NOMO-1 treated with dmso at 0.1 percent for 144 hours (cell line): ENCODE data around the gene GMPPB.
"Not testable (repeated sequence)": the region's sequence is repeated elsewhere in the genome, so short reads cannot be mapped to it uniquely, and the experiment has no call there.

Source experiments
- DNase-seq: peaks from one replicate; lab custom pipeline; 2025; ENCODE audit not compliant: unreplicated experiment; lab: John Stamatoyannopoulos, UW

GMPPB gene

DNA sequence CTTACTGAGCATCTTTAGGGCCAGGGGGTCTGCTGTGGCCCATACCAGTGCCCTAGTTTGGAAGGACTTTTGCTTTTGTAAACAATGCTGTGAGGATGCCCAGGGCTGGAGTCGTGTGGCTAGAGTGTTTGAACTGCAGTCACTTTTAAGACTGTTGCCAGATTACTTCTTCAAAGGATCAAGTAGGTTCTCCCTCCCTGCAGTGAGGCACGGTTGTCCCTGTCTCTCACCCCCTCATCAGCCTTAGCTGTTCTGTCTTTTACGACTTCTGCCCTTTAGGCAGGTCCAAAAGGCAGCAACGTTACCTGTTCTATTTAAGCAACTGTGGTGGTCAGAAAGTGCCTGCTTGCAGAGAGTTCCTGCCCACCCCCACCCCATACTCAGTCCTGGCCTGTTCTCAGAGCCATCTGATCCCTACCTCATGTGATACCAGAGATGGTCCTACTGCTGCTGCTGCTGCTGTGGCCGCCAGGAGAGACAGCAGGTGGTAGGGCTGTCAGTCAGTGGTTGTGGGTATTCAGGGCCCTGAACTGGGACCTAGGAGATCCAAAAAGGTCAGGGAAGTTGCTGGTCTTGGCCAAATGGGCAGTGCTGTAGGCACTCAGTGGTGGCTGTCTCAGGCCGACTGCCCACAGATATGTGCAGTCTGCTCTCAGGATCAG lies 29.2 kb downstream of the GMPPB start:
- DNase-seq: not testable (repeated sequence)

DNA sequence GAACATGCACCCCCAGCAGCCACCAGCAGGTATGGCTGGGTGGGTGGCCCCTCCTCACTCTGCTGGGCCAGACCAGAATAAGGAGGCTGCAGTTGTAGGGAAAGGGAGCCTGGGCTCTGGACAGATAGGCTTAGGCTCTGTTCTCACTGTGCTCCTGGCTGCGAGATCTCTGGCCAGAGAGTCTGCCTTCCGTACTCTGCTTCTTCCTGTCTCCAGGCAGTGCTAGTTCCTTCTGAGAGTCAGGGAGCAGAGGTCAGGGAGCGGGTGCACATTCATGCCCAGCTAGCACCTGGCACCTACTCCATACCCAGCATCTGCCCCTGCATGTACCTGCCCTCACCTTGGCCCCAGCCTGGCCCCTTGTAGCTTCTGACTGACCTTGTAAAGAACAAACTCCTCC lies 32.3 kb downstream of the GMPPB start:
- not testable (repeated sequence) for DNase-seq

GRCh38 chr3:49690856-49691255 lies 32.9 kb downstream of the GMPPB start:
- not testable (repeated sequence) for DNase-seq

DNA sequence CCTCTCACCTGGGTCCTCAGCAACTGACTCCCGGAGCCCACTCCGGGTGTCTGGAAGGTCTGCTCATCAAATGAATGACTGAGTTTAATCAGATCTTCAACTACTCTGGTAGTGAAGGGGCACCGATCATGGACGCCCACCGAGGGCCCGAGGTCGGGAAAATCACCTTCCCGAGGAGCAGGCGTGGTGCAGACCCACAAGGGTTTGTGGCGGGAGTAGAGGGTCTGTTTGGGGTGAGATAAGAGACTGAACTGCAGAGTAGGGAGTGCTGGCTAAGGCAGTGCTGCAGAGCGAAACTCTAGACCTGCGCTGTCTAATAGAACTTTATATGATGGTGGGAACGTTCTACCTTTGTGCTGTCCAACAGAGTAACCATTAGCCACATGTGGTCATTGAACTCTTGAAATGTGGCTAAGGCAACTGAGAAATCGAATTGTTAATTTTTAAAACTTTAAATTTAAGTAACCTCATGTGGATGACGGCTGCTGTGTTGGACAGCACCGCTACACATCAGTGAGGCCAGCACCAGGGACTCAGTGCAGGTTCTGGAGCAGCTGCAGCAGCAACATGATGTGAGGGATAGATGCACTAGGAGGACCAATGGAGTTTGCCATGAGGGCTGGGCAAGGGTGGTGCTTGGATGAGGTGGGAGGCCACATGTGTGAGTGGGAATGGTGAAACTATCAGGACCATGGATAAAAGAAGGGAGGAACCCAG lies 33.7 kb downstream of the GMPPB start:
- not testable (repeated sequence) for DNase-seq

DNA sequence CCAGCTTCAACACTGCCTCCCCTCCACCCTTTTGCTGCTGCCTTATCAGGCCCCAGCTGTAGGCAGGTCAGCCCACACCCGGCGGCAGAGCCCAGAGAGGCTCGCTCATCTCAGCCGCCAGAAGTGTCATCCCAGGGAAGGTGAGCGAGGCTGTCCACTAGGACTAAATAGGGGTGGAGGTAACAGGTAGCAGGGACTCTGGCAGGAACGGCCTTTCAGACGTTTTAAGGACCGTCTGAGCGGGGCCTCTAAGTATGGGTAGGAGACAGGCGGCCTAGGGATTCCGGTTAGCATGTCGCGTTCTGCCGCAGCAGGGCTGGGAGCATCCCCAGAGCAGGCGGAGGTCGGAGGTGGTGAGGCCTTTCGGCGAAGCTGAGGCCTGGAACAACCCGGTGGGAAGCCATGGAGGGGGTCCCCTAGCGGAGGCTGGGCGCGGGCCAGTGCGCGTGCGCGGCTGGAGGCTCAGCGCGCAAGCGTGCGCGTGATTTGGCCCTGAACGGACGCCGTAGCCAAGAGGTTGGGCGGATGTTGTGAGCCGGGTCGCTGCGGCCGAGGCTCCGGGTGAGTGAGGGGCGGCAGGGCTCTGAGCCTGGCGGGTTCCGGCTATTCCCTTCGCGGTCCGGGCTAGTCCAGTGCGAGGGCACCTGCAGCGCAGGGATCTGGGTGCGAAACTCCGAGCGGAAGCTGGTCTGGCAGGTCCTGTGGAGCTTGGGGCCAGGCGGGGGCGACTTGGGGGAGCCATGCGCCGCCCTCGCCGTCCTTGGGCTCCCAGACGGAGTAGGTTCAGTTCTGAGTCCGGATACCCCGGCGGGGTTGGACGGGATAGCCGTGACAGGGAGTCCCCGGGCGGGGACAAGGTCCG lies 34.5 kb downstream of the GMPPB start, which contains the start of the genes MST1 and RNF123:
MST1 (minus strand) TSS at position 429 of the 862 bp plus-strand sequence. CDS start 783 bp downstream, outside the sequence.
RNF123 (plus strand) TSS at position 512 of the 862 bp plus-strand sequence. CDS start 1,609 bp downstream, outside the sequence.
- no peak for DNase-seq

DNA sequence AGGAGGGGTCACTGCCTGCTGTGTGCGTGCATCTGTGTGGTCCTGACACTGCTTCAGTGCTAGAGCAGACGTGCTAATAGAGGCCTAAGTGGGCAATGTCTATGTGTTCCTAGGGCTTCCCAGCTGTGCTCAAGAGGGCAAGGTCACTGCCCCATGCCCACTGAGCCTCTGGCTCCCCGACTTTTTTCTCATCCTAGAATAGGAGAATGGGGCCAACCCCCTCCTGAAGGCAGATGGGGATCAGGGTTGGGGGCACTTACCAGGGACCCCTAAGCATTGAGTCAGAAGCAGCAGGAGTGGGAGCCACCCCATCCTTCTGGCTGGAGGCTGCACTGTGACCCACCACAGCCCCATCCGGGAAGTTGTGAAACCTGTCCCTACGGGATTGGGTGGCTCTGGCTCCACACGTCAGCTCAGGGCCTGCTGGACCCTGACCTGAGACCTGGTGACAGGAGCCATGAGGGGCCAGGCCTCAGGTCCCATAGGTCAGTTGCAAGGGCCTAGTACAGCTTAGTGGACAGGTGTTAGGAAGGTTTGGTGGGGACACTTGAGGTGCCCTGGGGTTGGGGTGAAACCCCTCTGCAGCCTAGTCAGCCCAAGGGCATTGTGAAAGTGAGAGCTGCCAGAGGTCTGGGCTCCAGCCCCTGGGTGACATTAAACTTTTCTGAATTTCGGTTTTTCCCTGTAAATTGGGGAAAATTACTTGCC lies 35.3 kb downstream of the GMPPB start:
- not testable (repeated sequence) for DNase-seq

GRCh38 chr3:49687424-49687795 lies 36.3 kb downstream of the GMPPB start:
- DNase-seq: not testable (repeated sequence)

GRCh38 chr3:49686769-49687423 lies 36.9 kb downstream of the GMPPB start:
- not testable (repeated sequence) for DNase-seq

DNA sequence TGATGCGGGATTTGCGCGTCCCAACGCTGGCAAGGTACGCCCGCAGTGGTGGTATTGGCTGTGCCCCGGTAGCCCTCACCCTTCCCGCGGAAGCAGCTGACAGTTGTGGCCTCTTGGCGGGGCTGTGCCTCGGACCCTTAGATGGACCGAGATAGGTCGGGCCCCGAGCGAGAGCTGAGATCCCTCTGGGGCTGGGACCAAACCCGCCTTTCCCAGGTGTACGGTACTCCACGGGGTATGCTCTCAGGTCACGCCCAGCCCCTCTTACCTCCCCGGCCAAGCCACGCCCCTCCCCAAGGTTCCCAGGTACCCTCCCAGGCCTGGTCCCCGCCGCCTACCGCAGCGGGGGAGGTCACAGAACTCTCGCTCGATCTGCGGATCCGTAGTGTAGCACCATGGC lies 37.4 kb downstream of the GMPPB start:
- DNase-seq: not testable (repeated sequence)

DNA sequence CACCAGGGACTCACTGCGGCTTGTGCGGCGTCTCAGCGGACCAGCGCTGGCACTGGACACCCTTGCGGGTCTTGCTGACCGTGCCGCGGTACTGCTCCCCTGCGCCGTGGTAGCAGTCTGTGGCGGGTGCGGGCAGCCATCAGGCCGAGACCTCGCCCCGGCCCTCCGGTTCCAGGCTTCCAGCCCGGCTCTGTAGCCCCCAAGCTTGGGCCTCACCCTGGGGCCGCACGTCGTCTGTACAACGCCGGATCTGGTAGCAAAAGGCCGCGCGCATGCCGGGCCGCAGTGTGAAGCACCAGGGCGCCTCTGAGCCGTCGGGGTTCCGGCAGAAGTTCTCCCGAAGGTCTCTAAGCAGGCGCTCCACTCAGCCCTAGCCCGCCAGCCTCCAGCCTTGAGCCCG lies 37.9 kb downstream of the GMPPB start:
- DNase-seq: not testable (repeated sequence)

GRCh38 chr3:49685103-49685502 lies 38.6 kb downstream of the GMPPB start:
- DNase-seq: not testable (repeated sequence)

GRCh38 chr3:49684453-49684852 lies 39.3 kb downstream of the GMPPB start:
- DNase-seq: not testable (repeated sequence)

DNA sequence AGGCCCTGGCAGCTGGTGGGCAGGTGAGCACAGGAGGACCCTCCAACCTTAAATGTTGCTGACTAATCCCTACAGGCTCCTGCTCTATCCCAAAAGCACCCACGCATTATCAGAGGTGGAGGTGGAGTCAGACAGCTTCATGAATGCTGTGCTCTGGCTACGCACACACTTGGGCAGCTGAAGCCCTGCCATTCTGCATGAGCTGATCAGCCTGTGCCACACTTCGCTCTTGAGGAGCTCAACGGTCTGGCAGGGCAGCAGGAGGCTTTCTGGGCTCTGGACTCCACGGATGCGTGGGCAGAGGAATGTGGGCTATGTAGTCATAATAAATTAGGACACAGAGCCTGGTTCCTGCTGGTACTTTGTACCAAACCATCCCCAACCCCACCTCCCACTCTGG lies 40.6 kb downstream of the GMPPB start:
- DNase-seq: no peak

DNA sequence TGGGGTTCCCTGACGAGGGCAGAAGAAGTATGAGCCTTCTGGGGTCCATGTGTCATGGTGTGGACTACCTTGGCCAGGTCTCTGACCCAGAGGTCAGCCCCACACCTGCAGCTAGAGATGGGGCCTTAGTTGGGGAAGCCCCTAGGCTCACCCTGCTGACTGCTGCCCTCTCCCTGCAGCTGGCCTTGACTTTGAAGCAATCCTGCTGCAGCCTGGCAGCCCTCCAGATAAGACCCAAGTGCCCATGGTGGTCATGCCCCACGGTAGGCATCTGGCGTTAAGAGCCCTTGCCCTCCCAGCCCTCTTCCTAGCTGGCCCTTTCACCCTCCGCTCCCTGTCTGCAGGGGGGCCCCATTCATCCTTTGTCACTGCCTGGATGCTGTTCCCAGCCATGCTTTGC lies 42.2 kb downstream of the GMPPB start:
- no peak for DNase-seq

- no peak for DNase-seq
Measured at GRCh38 chr3:49681232-49681522, 42.6 kb downstream of the GMPPB start.

GRCh38 chr3:49680493-49681231 lies 43.1 kb downstream of the GMPPB start:
- DNase-seq: no peak

GRCh38 chr3:49675912-49676311 lies 47.8 kb downstream of the GMPPB start:
- DNase-seq: no peak

DNA sequence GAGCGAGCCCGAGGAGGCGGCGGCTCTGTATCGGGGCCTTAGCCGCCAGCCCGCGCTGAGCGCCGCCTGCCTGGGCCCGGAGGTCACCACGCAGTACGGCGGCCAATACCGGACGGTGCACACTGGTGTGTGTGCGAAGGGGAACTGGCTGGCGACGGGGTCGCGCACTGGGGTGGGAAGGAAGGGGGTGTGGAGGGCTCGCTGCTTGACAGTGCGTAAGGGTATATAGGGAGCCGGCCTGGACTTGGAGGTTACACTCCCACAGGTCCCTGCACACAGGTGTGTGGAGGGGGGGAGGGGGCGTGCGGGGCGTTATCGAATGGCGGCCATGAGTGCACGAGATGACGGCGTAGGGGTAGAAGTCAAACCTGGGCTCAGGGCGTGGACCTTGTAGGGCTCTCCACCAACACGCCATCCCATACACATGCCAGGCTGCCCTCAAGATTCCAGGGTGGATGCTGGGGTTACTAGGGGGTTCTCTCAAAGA lies 49.2 kb downstream of the GMPPB start:
- DNase-seq: no peak

GRCh38 chr3:49673715-49674496 lies 49.8 kb downstream of the GMPPB start, which contains the start of gene APEH:
APEH (plus strand) TSS chr3:49674351; CDS start chr3:49674402, 51 bp downstream.
- DNase-seq: no peak
